HG02571 (cell line): ENCODE data around the gene GLIS1.
"Not testable (repeated sequence)": the region's sequence is repeated elsewhere in the genome, so short reads cannot be mapped to it uniquely, and the experiment has no call there.

ENCODE experiments used
- ATAC-seq: cut with Tn5 transposase; IDR thresholded peaks from one replicate; pipeline ENCODE4 v1.9.1; 2021; ENCODE audit warnings: mild to moderate bottlenecking, moderate library complexity; ENCODE audit not compliant: unreplicated experiment

The GLIS1 gene

DNA sequence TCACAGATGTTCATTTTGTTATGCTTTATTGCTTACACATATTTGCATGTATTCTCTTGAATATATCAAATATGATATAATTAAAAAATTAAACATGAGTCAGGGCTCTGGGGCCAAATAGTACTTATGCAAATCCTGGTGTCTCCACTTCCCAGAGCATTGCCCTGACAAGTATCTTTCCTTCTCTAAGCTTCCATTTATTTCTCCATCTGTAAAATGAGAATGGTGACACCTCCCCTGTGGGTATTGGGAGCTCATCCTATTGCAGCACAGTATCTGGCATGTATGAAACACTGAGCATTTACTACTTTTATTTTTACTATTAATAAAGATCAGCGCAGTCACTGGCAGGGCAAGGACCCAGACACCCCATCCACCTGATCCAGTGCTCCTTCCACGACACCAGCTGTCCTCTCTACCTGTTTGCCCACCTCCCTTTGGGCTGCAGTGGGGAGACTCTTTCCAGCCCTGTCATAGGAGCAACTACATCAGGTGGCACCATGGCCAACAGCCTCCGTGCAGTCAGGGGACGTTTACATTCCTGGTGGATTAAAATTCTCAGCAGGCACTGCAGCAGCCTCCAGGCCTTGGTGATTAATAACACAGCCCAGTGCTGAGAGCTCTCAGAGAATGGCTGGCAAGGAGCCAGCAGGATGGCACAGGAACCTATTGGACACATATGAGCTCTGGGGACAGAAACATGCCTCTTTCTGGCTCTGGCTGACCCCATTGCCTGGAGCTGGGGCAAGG lies 166.7 kb downstream of the GLIS1 start:
- no peak for ATAC-seq

GRCh38 chr1:53568540-53568939 lies 170.4 kb downstream of the GLIS1 start:
- no peak for ATAC-seq

DNA sequence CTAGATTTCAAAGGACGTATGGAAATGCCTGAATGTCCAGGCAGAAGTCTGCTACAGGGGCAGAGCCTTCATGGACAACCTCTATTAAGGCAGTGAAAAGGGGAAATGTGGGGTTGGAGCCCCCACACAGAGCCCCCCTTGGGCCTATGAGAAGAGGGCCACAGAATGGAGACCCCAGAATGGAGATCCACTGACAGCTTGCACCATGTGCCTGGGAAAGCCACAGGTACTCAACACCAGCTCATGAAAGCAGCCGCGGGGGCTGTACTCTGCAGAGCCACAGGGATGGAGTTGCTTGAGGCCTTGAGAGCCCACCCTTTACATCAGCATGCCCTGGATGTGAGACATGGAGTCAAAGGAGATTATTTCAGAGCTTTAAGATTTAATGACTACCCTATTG lies 171.1 kb downstream of the GLIS1 start:
- ATAC-seq, result no peak

- no peak for ATAC-seq
Observed at GRCh38 chr1:53567450-53567849, 171.5 kb downstream of the GLIS1 start.

GRCh38 chr1:53563611-53564010 lies 175.4 kb downstream of the GLIS1 start:
- ATAC-seq, result no peak

- ATAC-seq, result no peak
Observed at GRCh38 chr1:53562981-53563379, 176.0 kb downstream of the GLIS1 start.

DNA sequence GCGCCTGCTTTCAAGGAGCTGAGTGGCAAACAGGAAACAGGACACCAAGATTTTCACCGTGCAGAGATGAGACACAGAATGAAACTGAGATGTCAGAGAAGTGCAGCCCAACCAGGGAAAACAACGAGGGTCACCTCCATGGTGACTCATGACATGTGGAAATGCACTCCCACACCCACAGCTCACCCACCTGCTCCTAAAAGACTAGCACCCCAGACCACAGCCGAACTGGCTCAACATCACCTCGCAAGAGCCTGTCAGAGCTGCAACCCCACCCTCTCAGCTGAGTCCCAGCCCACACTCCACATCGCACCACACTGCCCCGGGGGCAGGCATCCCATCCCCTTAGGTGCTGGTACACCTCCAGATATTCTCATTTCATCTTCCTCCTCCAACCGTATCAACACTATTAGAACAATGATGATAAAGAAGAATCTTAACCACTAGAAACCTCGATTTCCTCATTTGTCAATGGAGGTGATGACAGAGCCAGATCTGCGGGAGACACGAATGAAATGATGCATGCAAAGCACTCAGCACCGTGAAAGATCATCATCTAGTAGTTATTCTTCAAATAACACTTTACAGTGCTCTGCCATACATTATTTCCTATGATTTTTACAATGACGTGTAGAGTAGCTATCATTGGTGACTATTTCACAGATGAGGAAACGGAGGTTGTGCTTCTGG lies 176.5 kb downstream of the GLIS1 start:
- ATAC-seq, result no peak

- no peak for ATAC-seq
Observed at GRCh38 chr1:53561503-53562105, 177.4 kb downstream of the GLIS1 start.

DNA sequence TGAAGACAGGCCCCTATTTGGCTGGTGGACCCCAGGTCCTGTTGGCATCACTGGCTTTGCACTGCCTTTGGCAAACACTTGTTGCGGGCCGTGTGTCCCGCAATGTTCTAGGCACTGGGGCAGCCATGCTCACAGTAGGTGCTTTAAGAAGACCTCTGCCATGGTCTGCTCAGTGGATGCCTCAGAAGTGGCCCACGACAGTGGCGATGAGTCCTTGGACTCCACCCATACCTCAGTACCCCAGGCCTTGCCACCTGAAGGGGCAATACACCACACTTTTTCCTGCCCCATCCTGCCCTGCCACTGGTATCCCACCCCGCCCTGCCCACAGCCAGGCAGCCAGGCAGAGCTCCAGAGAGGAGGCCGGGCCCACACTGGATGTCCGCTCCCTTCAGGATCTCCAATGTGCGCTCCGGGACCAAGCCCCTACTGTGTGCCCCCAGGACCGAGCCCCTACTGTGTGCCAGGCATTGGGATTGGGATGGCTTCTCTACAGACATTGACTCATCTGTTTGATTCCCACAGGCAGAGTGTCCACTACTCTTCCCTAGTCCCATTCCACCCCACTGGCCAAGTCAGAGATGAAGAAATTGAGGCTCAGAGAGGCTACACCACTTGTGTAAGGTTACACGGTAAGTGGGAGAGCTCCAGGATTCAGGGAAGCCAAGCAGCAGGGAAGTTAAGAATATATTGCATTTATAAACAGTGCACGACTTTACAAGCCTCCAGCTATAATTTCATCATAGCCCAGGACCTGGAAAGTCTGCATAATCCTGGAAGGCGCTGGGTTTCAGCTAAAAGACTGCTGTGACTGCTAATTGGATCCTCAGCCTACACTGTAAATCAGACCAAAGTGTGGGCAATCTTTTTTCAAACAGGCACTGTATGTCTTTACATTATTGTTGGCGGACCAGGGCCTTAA lies 178.1 kb downstream of the GLIS1 start:
- ATAC-seq, result no peak

- ATAC-seq, result no peak
Observed at GRCh38 chr1:53559854-53560580, 178.9 kb downstream of the GLIS1 start.

GRCh38 chr1:53559391-53559815 lies 179.6 kb downstream of the GLIS1 start:
- ATAC-seq, result no peak

GRCh38 chr1:53558739-53559315 lies 180.1 kb downstream of the GLIS1 start:
- ATAC-seq, result no peak

DNA sequence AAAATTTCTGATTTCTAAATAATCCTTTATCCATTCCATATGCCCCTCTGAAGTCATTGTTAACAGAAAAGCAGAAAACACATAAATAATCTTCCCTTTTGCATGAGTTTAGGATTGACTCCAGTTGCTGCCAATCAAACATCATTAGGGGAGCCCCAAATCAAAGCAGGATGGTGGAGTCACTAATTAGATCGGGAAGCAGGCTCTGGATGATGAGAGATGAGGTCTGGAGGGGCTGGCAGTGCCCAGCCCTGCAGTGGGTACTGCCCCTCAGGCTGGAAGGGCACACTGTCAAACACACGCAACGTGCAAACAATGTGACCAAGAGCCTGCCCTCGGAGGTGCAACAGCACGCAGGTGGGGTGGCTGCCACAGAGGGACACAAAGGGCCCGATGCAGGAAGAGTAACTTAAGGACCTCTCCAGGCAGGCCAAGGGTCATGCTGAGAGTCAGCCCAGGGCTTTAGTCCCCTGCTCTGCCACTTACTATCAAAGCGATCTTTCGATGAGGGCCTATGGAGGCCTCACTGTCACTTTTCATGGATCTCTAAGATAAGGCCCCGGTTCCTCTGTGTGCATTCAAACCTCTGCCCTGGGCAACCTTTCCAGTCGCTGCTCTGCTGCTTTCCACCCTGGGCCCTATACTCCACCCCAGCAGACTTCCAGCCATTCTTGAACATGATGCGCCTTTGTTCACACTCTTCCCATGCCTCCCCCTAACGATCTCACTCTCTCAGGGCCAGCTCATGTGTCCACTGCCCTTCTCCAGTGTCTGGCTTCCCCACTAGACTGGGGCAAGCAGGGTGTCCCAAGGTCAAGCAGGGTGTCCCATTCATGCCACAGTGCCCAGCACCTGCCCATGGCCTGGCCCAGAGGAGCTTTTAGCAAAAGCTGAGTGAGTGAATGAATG lies 180.9 kb downstream of the GLIS1 start:
- ATAC-seq, result no peak

GRCh38 chr1:53557369-53557768 lies 181.6 kb downstream of the GLIS1 start:
- ATAC-seq, result no peak

DNA sequence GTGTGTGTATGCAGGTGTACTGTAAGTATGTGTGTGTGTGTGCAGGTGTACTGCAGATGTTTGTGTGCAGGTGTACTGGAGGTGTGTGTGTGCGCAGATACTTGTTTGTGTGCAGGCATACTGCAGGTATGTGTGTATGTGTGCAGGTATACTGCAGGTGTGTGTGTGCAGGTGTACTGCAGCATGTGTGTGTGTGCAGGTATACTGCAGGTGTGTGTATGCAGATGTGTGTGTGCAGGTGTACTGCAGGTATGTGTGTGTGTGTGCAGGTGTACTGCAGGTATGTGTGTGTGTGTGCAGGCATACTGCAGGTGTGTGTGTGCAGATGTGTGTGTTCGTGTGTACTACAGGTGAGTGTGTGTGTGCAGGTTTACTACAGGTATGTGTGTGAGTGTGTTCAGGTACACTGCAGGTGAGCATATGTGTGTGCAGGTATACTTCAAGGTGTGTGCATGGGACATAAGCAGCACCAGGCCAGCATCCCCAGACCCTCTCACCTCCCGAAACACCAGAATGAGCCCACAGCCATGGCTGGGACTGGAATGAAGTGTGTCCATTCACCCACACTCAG lies 182.2 kb downstream of the GLIS1 start:
- no peak for ATAC-seq

GRCh38 chr1:53555620-53556326 lies 183.2 kb downstream of the GLIS1 start:
- ATAC-seq, result not testable (repeated sequence)

- no peak for ATAC-seq
Observed at GRCh38 chr1:53554592-53555305, 184.2 kb downstream of the GLIS1 start.
